ENCODE results near the gene EPHA4. TPM values are rescaled to one million over a fixed set of nuclear protein-coding genes. Genes with fewer than 3 reads are reported as not detected.

Gene EPHA4
- total RNA-seq, 3 donors from 2014 or later, result 21.4 to 36.8 (median 21.9) TPM

DNA sequence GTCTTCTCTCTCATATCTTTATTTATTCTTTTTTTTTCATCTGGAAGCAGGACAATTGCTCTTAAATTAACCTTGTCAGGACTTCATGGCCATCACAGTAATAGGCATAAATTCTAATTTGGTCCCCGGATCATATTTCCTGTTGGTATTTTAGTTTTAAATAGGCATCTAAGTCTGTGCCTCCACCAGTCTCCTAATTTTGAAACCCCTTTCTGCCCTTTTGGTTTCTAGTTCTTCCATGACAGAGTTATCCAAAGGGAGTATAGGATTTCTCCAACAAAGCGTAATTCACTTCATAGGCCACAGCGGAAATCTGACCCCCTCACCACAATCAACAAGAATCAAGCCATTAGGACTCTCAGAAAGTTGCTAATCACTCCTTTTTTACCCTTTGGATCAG is 3.8 kb downstream of the EPHA4 start:
- intact Hi-C loops (cut with DNase I, micrococcal nuclease), result no loop called here
- Histone ChIP-seq H3K36me3 (ENCODE audit: low read depth) (no peaks in the 10 kb centered on the region), H3K4me3 (no peak overlapping the region), H3K9me3 (no peaks in the 10 kb centered on the region), H3K4me1 (ENCODE audit: low read depth) (peaks cover 7% of the 10 kb centered on the region)
- TF ChIP-seq, protein P1, sequence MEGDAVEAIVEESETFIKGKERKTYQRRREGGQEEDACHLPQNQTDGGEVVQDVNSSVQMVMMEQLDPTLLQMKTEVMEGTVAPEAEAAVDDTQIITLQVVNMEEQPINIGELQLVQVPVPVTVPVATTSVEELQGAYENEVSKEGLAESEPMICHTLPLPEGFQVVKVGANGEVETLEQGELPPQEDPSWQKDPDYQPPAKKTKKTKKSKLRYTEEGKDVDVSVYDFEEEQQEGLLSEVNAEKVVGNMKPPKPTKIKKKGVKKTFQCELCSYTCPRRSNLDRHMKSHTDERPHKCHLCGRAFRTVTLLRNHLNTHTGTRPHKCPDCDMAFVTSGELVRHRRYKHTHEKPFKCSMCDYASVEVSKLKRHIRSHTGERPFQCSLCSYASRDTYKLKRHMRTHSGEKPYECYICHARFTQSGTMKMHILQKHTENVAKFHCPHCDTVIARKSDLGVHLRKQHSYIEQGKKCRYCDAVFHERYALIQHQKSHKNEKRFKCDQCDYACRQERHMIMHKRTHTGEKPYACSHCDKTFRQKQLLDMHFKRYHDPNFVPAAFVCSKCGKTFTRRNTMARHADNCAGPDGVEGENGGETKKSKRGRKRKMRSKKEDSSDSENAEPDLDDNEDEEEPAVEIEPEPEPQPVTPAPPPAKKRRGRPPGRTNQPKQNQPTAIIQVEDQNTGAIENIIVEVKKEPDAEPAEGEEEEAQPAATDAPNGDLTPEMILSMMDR (IDR thresholded peaks at IDR 0.05), result no peak
- ATAC-seq (no peak), DNase-seq (no peak)

DNA sequence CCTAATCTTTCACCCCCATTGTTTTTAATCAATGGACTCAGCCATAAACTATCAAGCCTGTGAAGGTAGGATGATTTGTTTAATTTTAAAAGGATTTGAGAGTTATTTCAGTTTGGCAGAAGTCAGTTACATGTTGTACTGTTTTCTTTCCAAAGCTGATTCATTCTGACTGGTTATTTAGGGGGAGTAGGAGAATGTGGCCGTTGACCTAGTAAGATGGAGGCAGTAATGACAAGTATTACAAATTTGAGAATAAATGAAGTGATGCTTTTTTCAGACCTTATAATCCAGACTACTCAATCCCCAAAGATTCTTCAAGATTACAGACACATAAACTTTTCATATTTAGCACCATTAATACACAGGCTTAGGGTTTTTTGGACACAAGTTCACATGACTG is 4.3 kb downstream of the EPHA4 start:
- Histone ChIP-seq H3K36me3 (ENCODE audit: low read depth) (no peaks in the 10 kb centered on the region), H3K4me3 (no peak overlapping the region), H3K9me3 (no peaks in the 10 kb centered on the region), H3K4me1 (ENCODE audit: low read depth) (peaks cover 7% of the 10 kb centered on the region)
- TF ChIP-seq, protein P1 (IDR thresholded peaks at IDR 0.05), result no peak
- DNase-seq (no peak), ATAC-seq (no peak)
- intact Hi-C loops (cut with DNase I, micrococcal nuclease), result no loop called here

DNA sequence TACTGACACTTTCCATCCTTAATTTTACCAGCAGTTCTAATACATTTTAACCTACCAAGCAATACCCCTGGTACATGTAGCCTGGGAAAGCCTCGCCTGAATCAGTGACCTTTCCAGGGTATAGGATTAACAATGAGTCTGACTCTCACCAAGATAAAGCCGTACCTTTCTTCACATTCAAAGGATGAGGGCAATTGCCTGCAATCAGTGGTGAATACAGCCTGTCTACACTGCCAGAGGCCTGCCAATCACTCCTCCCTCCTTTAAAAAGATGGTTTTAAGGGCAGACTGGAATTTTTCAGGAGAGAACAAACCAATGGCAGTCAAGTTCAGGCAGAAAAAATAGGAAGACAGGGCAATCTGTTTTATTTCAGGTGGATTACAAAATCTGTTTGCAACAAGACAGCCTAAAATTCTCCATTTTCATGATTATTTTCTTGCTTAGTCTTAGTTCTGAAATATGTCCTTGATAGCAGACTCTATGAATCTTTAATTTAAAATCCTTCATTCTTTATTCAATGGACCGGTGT is 4.8 kb downstream of the EPHA4 start:
- no peak for ATAC-seq
- TF ChIP-seq, protein P1 (IDR thresholded peaks at IDR 0.05), result no peak
- Histone ChIP-seq H3K4me3 (no peak overlapping the region), H3K4me1 (ENCODE audit: low read depth) (peaks cover 7% of the 10 kb centered on the region), H3K9me3 (no peaks in the 10 kb centered on the region), H3K36me3 (ENCODE audit: low read depth) (no peaks in the 10 kb centered on the region)
- no peak for DNase-seq
- intact Hi-C loops (cut with DNase I, micrococcal nuclease), result no loop called here

DNA sequence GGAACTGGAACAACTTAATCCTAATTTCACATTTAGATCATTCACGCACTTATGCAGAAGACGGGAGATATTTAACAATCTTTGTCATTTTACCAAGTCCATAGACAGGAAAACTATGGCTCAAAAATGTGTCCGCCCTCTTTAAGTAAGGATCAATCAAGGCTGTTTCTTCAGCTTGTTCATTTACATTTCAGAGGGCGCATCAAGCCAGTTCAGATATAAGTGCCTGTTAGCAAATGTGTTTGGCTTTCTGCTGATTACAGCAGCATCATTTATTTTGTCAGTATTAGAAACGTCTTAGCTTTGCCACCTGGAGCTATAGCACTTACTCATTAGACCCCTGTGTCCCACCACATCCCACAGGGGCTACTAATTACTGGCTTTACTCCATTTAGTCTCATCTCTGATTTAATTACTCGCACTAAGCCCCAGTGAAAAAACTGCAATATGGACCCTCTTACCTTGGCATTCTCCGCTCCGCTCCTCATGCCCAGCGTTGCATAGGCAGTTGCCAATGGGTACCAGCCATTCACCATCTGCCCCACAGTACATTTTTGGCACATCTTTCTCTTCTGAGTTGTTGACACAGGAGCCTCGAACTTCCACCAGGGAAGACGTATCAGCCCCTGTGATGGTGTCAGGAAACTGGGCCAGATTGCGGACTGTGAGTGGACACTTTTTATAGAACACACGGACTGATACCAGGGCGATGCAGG is 8.7 kb downstream of the EPHA4 start:
- intact Hi-C loops (cut with DNase I, micrococcal nuclease), result no loop called here
- Histone ChIP-seq H3K36me3 (ENCODE audit: low read depth) (no peaks in the 10 kb centered on the region), H3K4me3 (no peak overlapping the region), H3K9me3 (no peaks in the 10 kb centered on the region), H3K4me1 (ENCODE audit: low read depth) (no peaks in the 10 kb centered on the region)
- DNase-seq (no peak), ATAC-seq (no peak)
- TF ChIP-seq, protein P1 (IDR thresholded peaks at IDR 0.05), result no peak

DNA sequence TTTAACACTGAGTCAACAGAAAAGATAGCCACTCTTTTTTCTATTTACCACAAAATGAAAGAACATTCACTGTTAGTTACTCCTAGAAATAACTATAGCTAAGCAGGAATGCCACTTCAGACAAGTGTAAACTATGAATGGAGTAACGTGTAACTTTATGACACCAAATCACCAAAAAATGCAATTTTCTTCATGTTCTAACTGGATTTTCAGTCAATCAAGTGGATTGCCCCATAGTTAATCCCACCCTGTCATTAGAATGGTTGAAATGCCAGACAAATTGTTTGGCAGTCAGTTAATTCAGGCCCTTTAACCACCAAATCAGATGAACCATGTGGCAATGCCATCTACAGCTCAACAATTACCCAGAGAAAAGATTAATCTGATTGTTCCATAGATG is 9.9 kb downstream of the EPHA4 start:
- Histone ChIP-seq H3K4me1 (ENCODE audit: low read depth) (no peaks in the 10 kb centered on the region), H3K36me3 (ENCODE audit: low read depth) (no peaks in the 10 kb centered on the region), H3K9me3 (no peaks in the 10 kb centered on the region), H3K4me3 (no peak overlapping the region)
- no peak for DNase-seq
- intact Hi-C loops (cut with DNase I, micrococcal nuclease), result no loop called here
- TF ChIP-seq, protein P1 (IDR thresholded peaks at IDR 0.05), result no peak
- ATAC-seq, result no peak

Data from mucosa of descending colon (tissue), 3 donors.